Smooth muscle cell (in vitro differentiated cells): Measurements from ENCODE around the gene EXOC6. TPM values are rescaled to one million over a fixed set of nuclear protein-coding genes. Genes with fewer than 3 reads are reported as not detected.

Experiments used
- DNase-seq: peaks from one replicate; lab custom pipeline; 2025; ENCODE audit not compliant: unreplicated experiment; lab: John Stamatoyannopoulos, UW
- H2AFZ ChIP-seq: fragments of 200-600 bp; sonication (generic); 2 replicates; pipeline ENCODE4 v1.6.0; 2016; ENCODE audit warnings: antibody characterized with exemption, low read depth, mild to moderate bottlenecking
- H3F3A ChIP-seq: fragments of 200-600 bp; sonication (generic); 2 replicates; pipeline ENCODE4 v1.6.0; 2017; ENCODE audit warnings: antibody characterized with exemption, low read depth
- H3K27ac ChIP-seq: fragments of 200-600 bp; sonication (generic); 2 replicates; pipeline ENCODE4 v1.5.1; 2016; ENCODE audit warnings: low read depth, mild to moderate bottlenecking
- H3K27me3 ChIP-seq: fragments of 200-600 bp; sonication (generic); 2 replicates; pipeline ENCODE4 v1.6.1; 2016; ENCODE audit warnings: low read depth, mild to moderate bottlenecking
- H3K36me3 ChIP-seq: fragments of 200-600 bp; sonication (generic); 2 replicates; pipeline ENCODE4 v1.5.1; 2016; ENCODE audit warnings: low read depth
- H3K4me1 ChIP-seq: fragments of 200-600 bp; sonication (generic); 2 replicates; pipeline ENCODE4 v1.5.1; 2016; ENCODE audit warnings: low read depth
- H3K4me2 ChIP-seq: fragments of 200-600 bp; sonication (generic); 2 replicates; pipeline ENCODE4 v1.6.0; 2016; ENCODE audit warnings: mild to moderate bottlenecking
- H3K4me3 ChIP-seq: fragments of 200-600 bp; sonication (generic); 2 replicates; pipeline ENCODE4 v1.5.1; 2016; ENCODE audit warnings: mild to moderate bottlenecking
- H3K79me2 ChIP-seq: fragments of 200-600 bp; sonication (generic); 2 replicates; pipeline ENCODE4 v1.6.0; 2016; ENCODE audit warnings: low read depth, mild to moderate bottlenecking
- H3K9ac ChIP-seq: fragments of 200-600 bp; sonication (generic); 2 replicates; pipeline ENCODE4 v1.6.0; 2016; ENCODE audit warnings: low read depth
- H3K9me3 ChIP-seq: fragments of 200-600 bp; sonication (generic); replicated peaks from 2 replicates; pipeline ENCODE4 v1.5.1; 2016; ENCODE audit warnings: low read depth
- H4K20me1 ChIP-seq: fragments of 200-600 bp; sonication (generic); 2 replicates; pipeline ENCODE4 v1.6.0; 2016; ENCODE audit warnings: low read depth
- WGBS: methylation state at CpG from one replicate; pipeline ENCODE4 v1.1.7; 2016; ENCODE audit warnings: low lambda C conversion rate; 5-methylcytosine and 5-hydroxymethylcytosine counted together
- polyA plus RNA-seq: library from polyadenylated mRNA; unstranded; fragments of >200 nt; fragmentation: Nextera tagmentation; extraction: Ambion mirVana; gene quantifications from 2 replicates; pipeline ENCODE4 v1.2.1, GENCODE V29; 2016
- total RNA-seq: library from RNA; depleted of rRNA; stranded (reverse); fragments of >200 nt; gene quantifications from 2 replicates; pipeline ENCODE4 v1.2.3, GENCODE V29; 2014
- TF ChIP-seq, protein P1 (sequence below): fragments of 200-600 bp; sonication (generic); IDR thresholded peaks from 2 replicates; pipeline ENCODE4 v1.5.1; 2017; ENCODE audit warnings: borderline replicate concordance, mild to moderate bottlenecking, antibody characterized with exemption; ENCODE audit not compliant: insufficient read depth, poor library complexity, severe bottlenecking

The EXOC6 gene
- total and polyA plus RNA-seq, 2 experiments from 2014 or later: 1.7 to 5.2 TPM

- Histone ChIP-seq H3K79me2 (no peaks in the 10 kb centered on the region), H3F3A (no peaks in the 10 kb centered on the region), H3K9me3 (no peaks in the 10 kb centered on the region), H4K20me1 (no peaks in the 10 kb centered on the region), H3K4me3 (no peak overlapping the region), H3K36me3 (no peaks in the 10 kb centered on the region), H3K27me3 (peaks cover 8% of the 10 kb centered on the region), H3K9ac (no peak overlapping the region), H3K4me2 (no peak overlapping the region), H3K4me1 (no peaks in the 10 kb centered on the region), H2AFZ (no peak overlapping the region), H3K27ac (peak overlapping the region; percentile 4)
- WGBS: 57% methylated on average over 3 of the region's 3 CpGs
- TF ChIP-seq, protein P1, sequence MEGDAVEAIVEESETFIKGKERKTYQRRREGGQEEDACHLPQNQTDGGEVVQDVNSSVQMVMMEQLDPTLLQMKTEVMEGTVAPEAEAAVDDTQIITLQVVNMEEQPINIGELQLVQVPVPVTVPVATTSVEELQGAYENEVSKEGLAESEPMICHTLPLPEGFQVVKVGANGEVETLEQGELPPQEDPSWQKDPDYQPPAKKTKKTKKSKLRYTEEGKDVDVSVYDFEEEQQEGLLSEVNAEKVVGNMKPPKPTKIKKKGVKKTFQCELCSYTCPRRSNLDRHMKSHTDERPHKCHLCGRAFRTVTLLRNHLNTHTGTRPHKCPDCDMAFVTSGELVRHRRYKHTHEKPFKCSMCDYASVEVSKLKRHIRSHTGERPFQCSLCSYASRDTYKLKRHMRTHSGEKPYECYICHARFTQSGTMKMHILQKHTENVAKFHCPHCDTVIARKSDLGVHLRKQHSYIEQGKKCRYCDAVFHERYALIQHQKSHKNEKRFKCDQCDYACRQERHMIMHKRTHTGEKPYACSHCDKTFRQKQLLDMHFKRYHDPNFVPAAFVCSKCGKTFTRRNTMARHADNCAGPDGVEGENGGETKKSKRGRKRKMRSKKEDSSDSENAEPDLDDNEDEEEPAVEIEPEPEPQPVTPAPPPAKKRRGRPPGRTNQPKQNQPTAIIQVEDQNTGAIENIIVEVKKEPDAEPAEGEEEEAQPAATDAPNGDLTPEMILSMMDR: no peak
- DNase-seq: no peak
Measured at GRCh38 chr10:92892691-92893054, 44.4 kb downstream of the EXOC6 start.

GRCh38 chr10:92894081-92894655 lies 45.8 kb downstream of the EXOC6 start:
- Histone ChIP-seq H3K9ac (no peak overlapping the region), H4K20me1 (no peaks in the 10 kb centered on the region), H3K36me3 (no peaks in the 10 kb centered on the region), H2AFZ (no peak overlapping the region), H3K9me3 (no peaks in the 10 kb centered on the region), H3K4me3 (no peak overlapping the region), H3K4me1 (no peaks in the 10 kb centered on the region), H3K79me2 (no peaks in the 10 kb centered on the region), H3K27me3 (peaks cover 2% of the 10 kb centered on the region), H3F3A (no peaks in the 10 kb centered on the region), H3K27ac (no peak overlapping the region), H3K4me2 (no peak overlapping the region)
- TF ChIP-seq, protein P1: no peak
- DNase-seq: no peak

DNA sequence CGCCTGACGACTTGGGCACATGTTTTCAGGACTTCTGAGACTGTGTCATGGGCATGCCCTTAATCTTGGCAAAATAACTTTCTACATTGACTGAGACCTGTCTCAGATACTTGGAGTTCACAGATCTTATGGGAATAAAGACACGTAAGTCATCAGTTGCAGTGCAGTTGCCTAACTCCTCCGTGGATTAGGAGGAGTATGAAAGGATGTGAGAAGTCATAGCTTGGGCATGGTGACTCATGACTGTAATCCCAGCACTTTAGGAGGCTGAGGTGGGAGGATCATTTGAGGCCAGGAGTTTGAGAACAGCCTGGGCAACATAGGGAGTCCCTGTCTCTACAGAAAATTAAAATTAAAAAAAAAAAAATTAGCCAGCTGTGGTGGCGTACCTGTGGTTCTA lies 49.6 kb downstream of the EXOC6 start:
- no peak overlapping the region for H3K27ac ChIP-seq
- no peaks in the 10 kb centered on the region for H3K27me3 ChIP-seq
- no peak overlapping the region for H3K9ac ChIP-seq
- H3K4me3 ChIP-seq: no peak overlapping the region
- no peaks in the 10 kb centered on the region for H3K4me1 ChIP-seq
- H4K20me1 ChIP-seq: no peaks in the 10 kb centered on the region
- TF ChIP-seq, protein P1: no peak
- H3K36me3 ChIP-seq: no peaks in the 10 kb centered on the region
- H2AFZ ChIP-seq: no peak overlapping the region
- no peak overlapping the region for H3K4me2 ChIP-seq
- no peaks in the 10 kb centered on the region for H3F3A ChIP-seq
- H3K9me3 ChIP-seq: no peaks in the 10 kb centered on the region
- 83% methylated on average over 5 of the region's 5 CpGs for WGBS
- H3K79me2 ChIP-seq: no peaks in the 10 kb centered on the region
- no peak for DNase-seq

DNA sequence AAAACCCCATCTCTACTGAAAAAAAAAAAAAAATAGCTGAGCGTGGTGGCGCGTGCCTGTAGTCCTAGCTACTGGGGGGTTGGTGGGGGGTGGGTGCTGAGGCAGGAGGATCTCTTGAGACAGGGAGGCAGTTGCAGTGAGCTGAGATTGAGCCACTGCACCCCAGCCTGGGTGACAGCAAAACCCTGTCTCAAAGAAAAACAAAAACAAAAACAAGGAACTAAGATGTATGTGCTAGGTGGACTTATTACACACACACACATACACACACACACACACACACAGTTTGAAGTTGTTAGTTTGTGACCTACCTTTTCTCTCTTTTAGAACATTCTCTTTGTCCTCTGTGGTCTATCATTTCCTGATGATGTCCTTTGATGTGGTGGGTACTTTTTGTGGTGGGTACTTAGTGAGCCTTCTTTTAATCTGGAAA lies 53.5 kb downstream of the EXOC6 start:
- H3K4me2 ChIP-seq: no peak overlapping the region
- H3K9me3 ChIP-seq: no peaks in the 10 kb centered on the region
- no peak overlapping the region for H3K4me3 ChIP-seq
- TF ChIP-seq, protein P1: no peak
- H3K79me2 ChIP-seq: no peaks in the 10 kb centered on the region
- H3K9ac ChIP-seq: no peak overlapping the region
- DNase-seq: no peak
- 90% methylated on average over 3 of the region's 3 CpGs for WGBS
- no peaks in the 10 kb centered on the region for H3K27me3 ChIP-seq
- H3F3A ChIP-seq: no peaks in the 10 kb centered on the region
- H3K36me3 ChIP-seq: no peaks in the 10 kb centered on the region
- H2AFZ ChIP-seq: no peak overlapping the region
- H3K27ac ChIP-seq: no peak overlapping the region
- H3K4me1 ChIP-seq: no peaks in the 10 kb centered on the region
- H4K20me1 ChIP-seq: no peaks in the 10 kb centered on the region
